Neural progenitor cell (in vitro differentiated cells): ENCODE measurements around the gene IMP4.

ENCODE experiments used
- CTCF ChIP-seq: fragments of 200-600 bp; sonication (generic); IDR thresholded peaks from 2 replicates; pipeline ENCODE4 v1.5.1; 2017; ENCODE audit warnings: antibody characterized with exemption, mild to moderate bottlenecking
- EZH2 ChIP-seq: fragments of 200-600 bp; sonication (generic); IDR thresholded peaks from 2 replicates; pipeline ENCODE4 v1.6.1; 2017; ENCODE audit warnings: antibody characterized with exemption, mild to moderate bottlenecking, moderate library complexity

GRCh38 chr2:130352237-130352636, 9.5 kb downstream of the IMP4 start:
- TF ChIP-seq CTCF (no peak), EZH2 (no peak)
